ENCODE data around the gene EXOC4. TPM values are rescaled to one million over a fixed set of nuclear protein-coding genes. Genes with fewer than 3 reads are reported as not detected.

The EXOC4 gene
- total RNA-seq, 4 donors from 2014 or later = 59.2 to 88.7 (median 71.6) TPM

DNA sequence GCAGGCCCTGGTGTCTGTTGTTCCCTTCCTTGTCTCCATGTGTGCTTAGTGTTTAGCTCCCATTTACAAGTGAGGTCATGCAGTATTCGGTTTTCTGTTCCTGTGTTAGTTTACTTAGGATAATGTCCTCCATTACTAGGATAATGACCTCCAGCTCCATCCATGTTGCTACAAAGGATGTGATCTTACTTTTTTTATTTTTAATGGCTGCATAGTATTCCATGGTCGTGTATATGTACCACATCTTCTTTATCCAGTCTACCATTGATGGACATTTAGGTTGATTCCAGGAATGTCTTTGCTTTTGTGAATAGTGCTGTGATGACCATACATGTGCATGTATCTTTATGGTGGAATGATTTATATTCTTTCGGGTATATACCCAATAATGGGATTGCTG lies 333.4 kb downstream of the EXOC4 start:
- TF ChIP-seq, protein P1, sequence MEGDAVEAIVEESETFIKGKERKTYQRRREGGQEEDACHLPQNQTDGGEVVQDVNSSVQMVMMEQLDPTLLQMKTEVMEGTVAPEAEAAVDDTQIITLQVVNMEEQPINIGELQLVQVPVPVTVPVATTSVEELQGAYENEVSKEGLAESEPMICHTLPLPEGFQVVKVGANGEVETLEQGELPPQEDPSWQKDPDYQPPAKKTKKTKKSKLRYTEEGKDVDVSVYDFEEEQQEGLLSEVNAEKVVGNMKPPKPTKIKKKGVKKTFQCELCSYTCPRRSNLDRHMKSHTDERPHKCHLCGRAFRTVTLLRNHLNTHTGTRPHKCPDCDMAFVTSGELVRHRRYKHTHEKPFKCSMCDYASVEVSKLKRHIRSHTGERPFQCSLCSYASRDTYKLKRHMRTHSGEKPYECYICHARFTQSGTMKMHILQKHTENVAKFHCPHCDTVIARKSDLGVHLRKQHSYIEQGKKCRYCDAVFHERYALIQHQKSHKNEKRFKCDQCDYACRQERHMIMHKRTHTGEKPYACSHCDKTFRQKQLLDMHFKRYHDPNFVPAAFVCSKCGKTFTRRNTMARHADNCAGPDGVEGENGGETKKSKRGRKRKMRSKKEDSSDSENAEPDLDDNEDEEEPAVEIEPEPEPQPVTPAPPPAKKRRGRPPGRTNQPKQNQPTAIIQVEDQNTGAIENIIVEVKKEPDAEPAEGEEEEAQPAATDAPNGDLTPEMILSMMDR (IDR thresholded peaks at IDR 0.05) = no peak
- DNase-seq (ENCODE audit: low spot score) (no peak), ATAC-seq (ENCODE audit: low FRiP score) (no peak)

DNA sequence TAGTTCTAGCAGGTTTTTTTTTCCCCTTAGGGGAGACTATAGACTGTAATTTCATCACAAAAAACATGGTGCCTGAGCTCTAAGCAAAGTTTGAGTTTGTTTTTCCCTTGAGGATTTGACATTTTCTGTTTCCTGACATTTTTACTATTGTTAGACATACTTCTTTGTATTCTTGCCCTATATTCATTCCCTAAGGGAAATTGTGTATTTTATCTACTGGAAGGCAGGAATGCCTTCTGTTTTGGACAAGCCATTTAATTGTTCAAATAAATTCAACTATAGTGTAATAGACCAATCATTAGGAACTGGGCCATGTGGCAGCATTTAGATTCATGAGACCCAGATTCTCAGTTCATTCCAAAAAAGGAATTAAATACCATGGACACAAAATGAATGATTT lies 335.0 kb downstream of the EXOC4 start:
- no peak for DNase-seq (ENCODE audit: low spot score)
- ATAC-seq (ENCODE audit: low FRiP score) = no peak
- TF ChIP-seq, protein P1 (IDR thresholded peaks at IDR 0.05) = no peak

DNA sequence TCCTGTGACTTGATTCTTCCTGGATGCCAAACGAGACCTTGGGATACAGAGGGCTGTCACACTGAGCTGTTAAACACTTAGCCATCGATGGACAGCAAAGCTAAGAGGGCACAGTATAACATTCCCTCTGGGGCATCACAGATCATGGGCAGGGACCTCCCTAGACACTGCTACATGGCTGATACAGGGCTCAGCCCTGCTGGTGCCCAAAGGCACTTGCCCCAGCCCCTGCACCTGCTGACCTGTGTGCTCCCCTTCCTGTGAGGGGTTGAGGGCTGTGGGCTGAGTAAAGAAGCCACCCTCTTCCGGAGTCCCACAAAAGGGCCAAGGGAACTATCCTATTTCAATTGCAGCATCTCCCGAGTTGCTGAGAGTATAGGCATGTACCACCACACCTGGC lies 337.9 kb downstream of the EXOC4 start:
- DNase-seq (ENCODE audit: low spot score) (no peak), ATAC-seq (ENCODE audit: low FRiP score) (no peak)
- TF ChIP-seq, protein P1 (IDR thresholded peaks at IDR 0.05) = no peak

DNA sequence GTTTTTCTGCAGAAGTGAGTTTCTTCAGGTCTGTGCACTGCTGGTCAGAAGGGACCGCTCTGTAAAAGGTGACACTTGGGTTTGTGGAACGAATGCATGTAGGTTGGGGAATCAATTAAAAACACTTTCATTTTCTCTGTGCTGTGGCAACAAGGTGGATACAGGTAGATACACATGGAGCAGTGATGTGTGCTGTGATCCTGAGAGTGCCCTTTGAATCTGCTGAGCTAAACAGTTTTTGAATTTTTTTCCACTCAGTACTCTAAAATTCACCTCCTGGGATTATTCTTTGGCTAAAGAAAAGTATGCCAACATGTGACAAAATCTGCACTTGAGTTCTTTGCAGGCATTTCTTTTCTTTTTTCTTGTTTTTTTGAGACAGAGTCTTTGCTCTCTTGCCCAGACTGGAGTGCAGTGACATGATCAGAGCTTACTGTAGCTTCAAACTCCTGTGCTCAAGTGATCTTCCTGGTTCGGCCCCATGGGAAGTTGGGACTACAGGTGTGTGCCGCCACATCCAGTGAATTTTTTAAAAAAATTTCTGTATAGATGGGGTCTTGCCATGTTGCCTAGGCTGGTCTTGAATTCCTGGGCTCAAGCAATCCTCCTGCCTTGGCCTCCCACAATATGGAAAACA lies 338.9 kb downstream of the EXOC4 start:
- ATAC-seq (ENCODE audit: low FRiP score) = no peak
- TF ChIP-seq, protein P1 (IDR thresholded peaks at IDR 0.05) = no peak
- DNase-seq (ENCODE audit: low spot score) = no peak

DNA sequence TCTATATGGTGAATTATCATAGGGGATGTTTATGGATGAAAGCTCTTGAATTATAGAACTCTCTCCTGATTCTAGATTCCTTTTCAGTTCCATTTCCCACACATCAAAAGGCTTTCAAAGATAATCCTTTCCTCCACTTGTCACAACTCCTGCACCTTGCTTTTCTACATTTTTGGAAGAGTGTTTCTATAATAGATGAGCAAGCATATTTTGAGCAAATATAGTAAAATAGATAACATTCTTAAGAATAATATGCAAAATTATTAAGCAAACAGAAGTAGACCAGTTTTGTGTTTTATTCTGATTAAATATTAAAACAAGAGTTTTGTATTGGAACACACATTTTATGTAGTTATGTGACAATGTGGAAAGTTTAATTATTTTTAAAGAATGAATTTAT lies 340.7 kb downstream of the EXOC4 start:
- TF ChIP-seq, protein P1 (IDR thresholded peaks at IDR 0.05) = no peak
- DNase-seq (ENCODE audit: low spot score) = no peak
- ATAC-seq (ENCODE audit: low FRiP score) = no peak

DNA sequence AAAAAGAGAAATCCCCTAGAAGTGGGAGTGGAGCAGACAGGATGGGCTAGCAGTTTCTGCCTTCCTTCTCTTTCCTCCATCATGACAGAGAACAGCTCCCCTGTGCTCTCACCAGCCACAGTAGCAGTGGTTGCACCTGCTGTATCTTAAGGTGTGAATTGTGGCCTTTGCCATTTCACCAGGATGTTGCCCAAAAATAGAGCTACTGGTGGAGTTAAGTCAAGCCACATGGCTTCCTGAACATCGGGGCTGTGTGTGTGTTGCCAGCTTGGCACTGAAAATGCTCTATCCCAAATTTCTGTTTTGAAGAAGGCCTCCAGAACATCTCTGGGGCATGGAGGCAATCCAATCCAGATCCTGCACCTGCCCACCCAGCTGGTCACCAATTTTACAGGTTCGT lies 348.7 kb downstream of the EXOC4 start:
- TF ChIP-seq, protein P1 (IDR thresholded peaks at IDR 0.05) = no peak
- DNase-seq (ENCODE audit: low spot score) = no peak
- no peak for ATAC-seq (ENCODE audit: low FRiP score)

DNA sequence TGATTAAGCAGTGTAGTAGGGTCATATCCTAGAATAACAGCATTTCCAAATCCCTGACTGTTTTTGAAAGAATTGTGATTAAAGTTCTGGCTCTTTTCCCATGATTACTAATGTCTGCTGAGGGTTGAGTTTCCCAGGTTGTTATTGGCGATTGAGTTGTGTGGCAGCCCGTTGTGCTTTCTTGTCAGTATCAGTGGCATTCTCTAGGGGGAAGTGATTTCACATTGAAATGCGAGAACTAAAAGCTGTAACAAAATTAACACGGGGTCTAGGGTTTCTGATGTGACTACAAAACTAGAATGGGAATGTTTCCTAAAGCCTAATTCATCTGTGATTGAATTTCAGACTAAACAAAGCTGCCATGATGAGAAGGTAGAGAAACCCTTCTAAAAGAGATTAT lies 349.4 kb downstream of the EXOC4 start:
- no peak for ATAC-seq (ENCODE audit: low FRiP score)
- DNase-seq (ENCODE audit: low spot score) = no peak
- TF ChIP-seq, protein P1 (IDR thresholded peaks at IDR 0.05) = no peak

All from omental fat pad (tissue), 4 donors.